Karpas-422 (cell line): ENCODE measurements around the gene CYTL1. TPM values are rescaled to one million over a fixed set of nuclear protein-coding genes. Genes with fewer than 3 reads are reported as not detected.
A peak's percentile ranks its signal among the peaks of the same experiment; 100 is the strongest.
"Not testable (repeated sequence)": the region's sequence is repeated elsewhere in the genome, so short reads cannot be mapped to it uniquely, and the experiment has no call there.

Experiments
- DNase-seq: peaks from one replicate; pipeline ENCODE4 v3.0.0-alpha.2; 2015
- H2AFZ ChIP-seq: fragments of 200-600 bp; sonication (generic); 2 replicates; pipeline ENCODE4 v1.6.1; 2014; ENCODE audit warnings: antibody characterized with exemption, low read length, mixed read lengths
- H3K27ac ChIP-seq: fragments of 200-600 bp; sonication (generic); 2 replicates; pipeline ENCODE4 v1.5.1; 2014; ENCODE audit warnings: mild to moderate bottlenecking, low read length, moderate library complexity
- H3K27me3 ChIP-seq: fragments of 200-600 bp; sonication (generic); 2 replicates; pipeline ENCODE4 v1.6.1; 2014; ENCODE audit warnings: low read length, mixed read lengths
- H3K36me3 ChIP-seq: fragments of 200-600 bp; sonication (generic); 2 replicates; pipeline ENCODE4 v1.6.1; 2014; ENCODE audit warnings: low read length, mixed read lengths; ENCODE audit not compliant: insufficient read depth
- H3K4me1 ChIP-seq: fragments of 200-600 bp; sonication (generic); 2 replicates; pipeline ENCODE4 v1.6.1; 2014; ENCODE audit warnings: mild to moderate bottlenecking, low read length, mixed read lengths
- H3K4me2 ChIP-seq: fragments of 200-600 bp; sonication (generic); 2 replicates; pipeline ENCODE4 v1.6.1; 2014; ENCODE audit warnings: low read length, low read depth, mild to moderate bottlenecking; ENCODE audit not compliant: poor library complexity, severe bottlenecking
- H3K4me3 ChIP-seq: fragments of 200-600 bp; sonication (generic); 2 replicates; pipeline ENCODE4 v1.5.1; 2014; ENCODE audit warnings: mild to moderate bottlenecking, antibody characterized with exemption, low read length, mixed read lengths
- H3K79me2 ChIP-seq: fragments of 200-600 bp; sonication (generic); 2 replicates; pipeline ENCODE4 v1.6.1; 2014; ENCODE audit warnings: mild to moderate bottlenecking, low read length, mixed read lengths
- H3K9ac ChIP-seq: fragments of 200-600 bp; sonication (generic); 2 replicates; pipeline ENCODE4 v1.6.0; 2014; ENCODE audit warnings: low read length
- H3K9me2 ChIP-seq: fragments of 200-600 bp; sonication (generic), shearing (Covaris generic); replicated peaks from 2 replicates; pipeline ENCODE4 v1.6.0; 2014; ENCODE audit warnings: mild to moderate bottlenecking, low read length, moderate library complexity; ENCODE audit not compliant: insufficient read depth
- H3K9me3 ChIP-seq: fragments of 300-700, 200-600 bp; sonication (generic); 2 replicates; pipeline ENCODE4 v1.6.1; 2014; ENCODE audit warnings: low read length, mixed read lengths
- H4K20me1 ChIP-seq: fragments of 200-600 bp; sonication (generic); 2 replicates; pipeline ENCODE4 v1.6.1; 2014; ENCODE audit warnings: mild to moderate bottlenecking, antibody characterized with exemption, low read length, low read depth; ENCODE audit not compliant: insufficient read depth
- total RNA-seq: library from RNA; depleted of rRNA; stranded (reverse); fragments of >200 nt; shearing (Covaris generic); gene quantifications from 2 replicates; pipeline ENCODE4 v1.2.3, GENCODE V29; 2014; ENCODE audit warnings: low replicate concordance

CYTL1 gene
- total RNA-seq, 1 experiment from 2014 or later, result not detected

DNA sequence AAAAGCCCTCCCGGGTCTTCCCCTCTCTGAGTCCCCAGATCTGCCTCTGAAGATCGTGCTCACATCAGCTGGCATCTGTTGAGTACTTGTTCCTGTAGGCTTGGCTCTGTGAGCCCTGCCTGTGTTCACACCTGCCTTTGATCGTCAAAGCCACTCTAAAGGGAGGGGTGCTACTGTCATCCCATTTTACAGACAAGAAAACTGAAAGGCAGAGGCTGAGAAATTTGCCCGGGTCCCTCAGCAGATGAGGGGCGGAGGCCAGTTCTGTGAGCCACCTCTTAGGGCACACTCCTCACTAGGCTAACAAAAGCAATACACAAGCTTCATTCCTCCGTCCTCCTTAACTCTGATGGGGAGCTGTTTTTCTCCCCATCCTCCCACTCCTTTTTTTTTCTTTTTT lies 655 bp downstream of the CYTL1 start:
- Histone ChIP-seq H3K36me3 (no peaks in the 10 kb centered on the region), H3K9ac (no peak overlapping the region), H3K4me1 (no peaks in the 10 kb centered on the region), H4K20me1 (no peaks in the 10 kb centered on the region), H3K27ac (no peak overlapping the region), H3K9me2 (no peaks in the 10 kb centered on the region), H3K79me2 (no peaks in the 10 kb centered on the region), H3K4me2 (no peak overlapping the region), H3K27me3 (no peaks in the 10 kb centered on the region), H3K4me3 (no peak overlapping the region), H3K9me3 (no peaks in the 10 kb centered on the region), H2AFZ (no peak overlapping the region)
- peak; percentile 34 for DNase-seq

DNA sequence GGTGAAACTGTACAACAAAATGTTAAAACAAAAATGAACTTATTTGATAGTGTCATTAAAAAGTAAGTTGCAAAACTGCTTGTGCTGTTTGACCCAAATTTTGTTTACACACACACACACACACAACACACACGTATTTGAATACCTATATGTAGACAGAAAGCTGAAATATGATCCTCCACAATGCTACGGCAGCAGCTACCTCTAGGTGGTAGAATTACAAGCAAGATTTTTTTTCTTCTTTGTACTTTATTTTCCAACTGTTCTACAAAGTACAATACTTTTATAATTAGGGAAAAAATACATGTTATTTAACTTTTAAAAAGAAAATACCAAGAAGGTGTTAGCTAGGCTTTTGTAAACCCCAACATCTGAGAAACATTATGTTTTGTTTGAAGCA lies 1.2 kb downstream of the CYTL1 start:
- H3K9me2 ChIP-seq, result no peaks in the 10 kb centered on the region
- H3K4me3 ChIP-seq, result no peak overlapping the region
- H3K36me3 ChIP-seq, result no peaks in the 10 kb centered on the region
- H4K20me1 ChIP-seq, result no peaks in the 10 kb centered on the region
- no peak overlapping the region for H3K27ac ChIP-seq
- no peak overlapping the region for H3K9ac ChIP-seq
- no peak overlapping the region for H3K4me2 ChIP-seq
- H3K9me3 ChIP-seq, result no peaks in the 10 kb centered on the region
- H2AFZ ChIP-seq, result no peak overlapping the region
- DNase-seq, result peak; percentile 31
- H3K79me2 ChIP-seq, result no peaks in the 10 kb centered on the region
- no peaks in the 10 kb centered on the region for H3K4me1 ChIP-seq
- H3K27me3 ChIP-seq, result no peaks in the 10 kb centered on the region

DNA sequence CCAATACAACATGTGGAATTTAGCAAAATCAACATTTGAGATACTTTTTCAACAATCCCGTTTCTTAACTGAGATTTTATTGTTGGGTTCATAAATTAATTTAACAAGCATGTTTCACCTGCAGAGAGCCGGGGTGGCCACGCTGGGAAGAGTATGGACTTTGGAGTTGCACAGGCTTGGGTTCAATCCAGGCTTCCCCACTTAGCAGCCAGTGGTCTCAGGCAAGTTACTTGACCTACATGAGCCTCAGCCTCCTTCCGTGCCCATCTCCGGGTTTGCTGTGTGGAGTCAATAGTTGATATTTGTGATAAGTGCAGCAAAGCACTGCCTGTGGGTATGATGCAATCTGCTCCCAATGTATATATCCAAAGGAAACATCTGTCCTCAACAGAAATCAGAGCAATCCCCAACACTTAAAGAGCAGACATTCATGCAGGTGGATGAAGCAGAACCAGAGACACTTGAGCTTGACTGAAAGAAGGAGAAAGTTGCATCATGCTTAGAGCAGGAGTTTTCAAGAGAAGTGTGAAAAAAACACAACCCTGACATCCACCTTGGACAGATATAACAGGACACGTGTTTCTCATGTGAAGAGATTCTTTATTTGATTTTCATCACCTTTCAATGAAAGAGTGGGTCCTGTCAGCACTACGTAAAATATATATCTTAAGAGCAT lies 5.1 kb downstream of the CYTL1 start:
- no peaks in the 10 kb centered on the region for H3K9me3 ChIP-seq
- H3K9me2 ChIP-seq, result no peaks in the 10 kb centered on the region
- H3K27me3 ChIP-seq, result no peaks in the 10 kb centered on the region
- H3K4me1 ChIP-seq, result peaks cover 6% of the 10 kb centered on the region
- H3K27ac ChIP-seq, result no peak overlapping the region
- no peaks in the 10 kb centered on the region for H4K20me1 ChIP-seq
- H3K4me2 ChIP-seq, result no peak overlapping the region
- no peaks in the 10 kb centered on the region for H3K36me3 ChIP-seq
- no peak overlapping the region for H2AFZ ChIP-seq
- no peak overlapping the region for H3K9ac ChIP-seq
- peak; percentile 32 for DNase-seq
- no peak overlapping the region for H3K4me3 ChIP-seq
- no peaks in the 10 kb centered on the region for H3K79me2 ChIP-seq

DNA sequence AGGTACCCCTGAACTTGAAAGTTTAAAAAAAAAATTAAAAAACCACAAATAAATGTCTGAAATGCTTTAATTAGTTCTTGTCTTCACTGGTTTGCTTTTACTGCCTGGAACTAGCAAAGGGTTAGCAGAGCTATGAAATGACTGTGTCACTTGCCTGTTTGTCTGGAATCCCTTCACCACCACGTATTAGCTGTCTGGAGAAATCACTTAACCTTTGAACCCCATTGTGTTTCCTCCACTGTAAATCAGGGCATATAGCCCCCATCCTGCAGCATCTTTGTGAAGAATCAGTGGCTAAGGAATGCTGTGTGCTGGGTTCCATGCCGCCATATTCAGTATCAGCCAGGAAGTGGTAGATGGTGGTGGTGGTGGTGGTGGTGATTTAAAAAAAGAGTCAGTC lies 6.3 kb downstream of the CYTL1 start:
- Histone ChIP-seq H3K79me2 (no peaks in the 10 kb centered on the region), H3K4me2 (no peak overlapping the region), H3K4me3 (no peak overlapping the region), H3K27ac (no peak overlapping the region), H3K9me3 (no peaks in the 10 kb centered on the region), H3K4me1 (peaks cover 6% of the 10 kb centered on the region), H3K9ac (no peak overlapping the region), H4K20me1 (no peaks in the 10 kb centered on the region), H3K36me3 (no peaks in the 10 kb centered on the region), H3K27me3 (no peaks in the 10 kb centered on the region; the same call in 1 of the 2 replicates), H3K9me2 (no peaks in the 10 kb centered on the region), H2AFZ (no peak overlapping the region)
- DNase-seq, result no peak

DNA sequence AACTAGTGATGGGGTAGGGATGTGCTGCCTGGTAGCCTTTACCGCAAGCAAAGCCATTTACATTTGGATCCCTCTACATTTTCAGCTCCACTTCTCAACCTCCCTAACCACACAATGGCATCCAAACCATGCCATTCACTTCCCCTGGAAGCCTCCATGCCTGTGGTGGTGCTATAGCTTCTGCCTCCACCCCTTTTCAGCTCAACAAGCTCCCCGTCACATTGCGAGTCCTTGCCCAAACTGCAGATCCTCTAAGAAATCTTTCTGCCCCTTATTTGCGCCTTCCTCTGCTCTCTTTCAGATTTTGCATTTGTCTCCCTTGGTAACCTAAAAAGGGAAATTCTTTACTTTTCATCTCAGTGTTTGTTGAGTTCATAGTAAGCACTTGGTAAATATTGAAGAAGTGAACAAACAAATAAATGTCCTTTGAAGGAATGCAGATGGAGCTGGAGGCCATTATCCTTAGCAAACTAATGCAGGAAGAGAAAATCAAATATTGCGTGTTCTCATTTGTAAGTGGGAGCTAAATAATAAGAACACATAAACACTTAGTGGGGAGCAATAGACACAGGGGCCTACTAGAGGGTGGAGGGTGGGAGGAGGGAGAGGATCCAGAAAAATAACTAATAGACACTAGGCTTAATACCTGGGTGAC lies 6.9 kb downstream of the CYTL1 start:
- H4K20me1 ChIP-seq, result no peaks in the 10 kb centered on the region
- no peak for DNase-seq
- H3K27me3 ChIP-seq, result no peaks in the 10 kb centered on the region; the same call in 1 of the 2 replicates
- no peak overlapping the region for H3K4me2 ChIP-seq
- H3K9ac ChIP-seq, result no peak overlapping the region
- H2AFZ ChIP-seq, result no peak overlapping the region
- H3K9me3 ChIP-seq, result no peaks in the 10 kb centered on the region
- H3K4me1 ChIP-seq, result peaks cover 6% of the 10 kb centered on the region
- H3K27ac ChIP-seq, result no peak overlapping the region
- H3K36me3 ChIP-seq, result no peaks in the 10 kb centered on the region
- no peaks in the 10 kb centered on the region for H3K9me2 ChIP-seq
- no peaks in the 10 kb centered on the region for H3K79me2 ChIP-seq
- H3K4me3 ChIP-seq, result no peak overlapping the region

DNA sequence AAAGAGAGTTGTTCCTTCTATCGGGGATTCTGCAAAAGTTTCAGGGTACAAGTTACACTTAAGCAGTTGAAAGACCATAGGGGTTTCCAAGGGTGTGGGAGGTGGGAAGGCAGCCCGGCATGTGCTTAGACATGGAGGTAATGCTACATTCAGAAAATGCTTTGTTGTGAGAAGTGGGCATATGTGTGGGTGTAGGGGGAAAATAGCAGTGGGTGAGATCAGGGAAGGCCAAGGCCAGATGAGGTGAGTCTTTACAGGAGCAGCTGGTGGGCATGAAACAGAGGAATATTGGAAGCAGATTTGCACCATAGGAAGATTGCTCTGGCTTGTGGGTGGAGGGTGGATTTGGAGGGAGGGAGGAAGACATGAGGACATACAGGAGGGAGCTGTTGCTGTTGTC lies 8.3 kb downstream of the CYTL1 start:
- no peak overlapping the region for H3K4me2 ChIP-seq
- H2AFZ ChIP-seq, result no peak overlapping the region
- no peak overlapping the region for H3K4me3 ChIP-seq
- H3K9ac ChIP-seq, result no peak overlapping the region
- H3K4me1 ChIP-seq, result peaks cover 6% of the 10 kb centered on the region
- no peak overlapping the region for H3K27ac ChIP-seq
- H4K20me1 ChIP-seq, result no peaks in the 10 kb centered on the region
- no peaks in the 10 kb centered on the region for H3K36me3 ChIP-seq
- no peaks in the 10 kb centered on the region for H3K9me3 ChIP-seq
- H3K9me2 ChIP-seq, result no peaks in the 10 kb centered on the region
- no peak for DNase-seq
- H3K27me3 ChIP-seq, result no peaks in the 10 kb centered on the region; the same call in 1 of the 2 replicates
- no peaks in the 10 kb centered on the region for H3K79me2 ChIP-seq

DNA sequence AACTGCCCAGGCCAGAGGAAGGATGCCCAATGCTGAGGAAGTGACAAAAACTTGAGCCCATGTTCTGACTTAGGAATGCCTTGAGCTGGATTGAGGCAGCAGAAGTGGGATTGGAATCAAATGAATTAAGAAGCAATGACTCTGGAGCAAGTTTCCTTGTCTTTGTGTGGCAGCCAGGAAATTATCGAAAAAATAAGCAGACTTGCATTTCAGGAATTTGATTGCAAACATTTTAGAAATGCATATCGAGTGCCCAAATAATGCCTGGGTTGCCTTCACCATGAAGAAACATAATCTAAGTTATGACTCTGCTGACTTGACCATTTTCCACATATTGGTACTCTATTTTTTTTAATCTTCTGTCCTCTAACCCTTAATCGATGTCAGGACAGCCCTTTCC lies 9.5 kb downstream of the CYTL1 start:
- H3K27me3 ChIP-seq, result no peaks in the 10 kb centered on the region; the same call in 1 of the 2 replicates
- H3K4me1 ChIP-seq, result peaks cover 6% of the 10 kb centered on the region
- no peak overlapping the region for H3K27ac ChIP-seq
- no peaks in the 10 kb centered on the region for H3K9me3 ChIP-seq
- H3K4me2 ChIP-seq, result no peak overlapping the region
- no peaks in the 10 kb centered on the region for H4K20me1 ChIP-seq
- no peaks in the 10 kb centered on the region for H3K79me2 ChIP-seq
- no peaks in the 10 kb centered on the region for H3K9me2 ChIP-seq
- no peak for DNase-seq
- no peak overlapping the region for H2AFZ ChIP-seq
- no peak overlapping the region for H3K4me3 ChIP-seq
- H3K36me3 ChIP-seq, result no peaks in the 10 kb centered on the region
- H3K9ac ChIP-seq, result no peak overlapping the region

DNA sequence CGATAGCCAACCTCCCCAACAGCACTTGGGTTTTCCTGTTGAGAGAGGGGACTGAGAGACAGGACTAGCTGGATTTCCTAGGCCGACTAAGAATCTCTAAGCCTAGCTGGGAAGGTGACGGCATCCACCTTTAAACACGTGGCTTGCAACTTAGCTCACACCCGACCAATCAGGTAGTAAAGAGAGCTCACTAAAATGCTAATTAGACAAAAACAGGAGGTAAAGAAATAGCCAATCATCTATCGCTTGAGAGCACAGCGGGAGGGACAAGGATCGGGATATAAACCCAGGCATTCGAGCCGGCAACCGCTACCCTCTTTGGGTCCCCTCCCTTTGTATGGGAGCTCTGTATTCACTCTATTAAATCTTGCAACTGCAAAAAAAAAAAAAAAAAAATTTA lies 12.3 kb downstream of the CYTL1 start:
- not testable (repeated sequence) for H3K9me2 ChIP-seq, H3K9ac ChIP-seq, H2AFZ ChIP-seq, DNase-seq, H3K4me1 ChIP-seq, H3K4me3 ChIP-seq, H3K27ac ChIP-seq, H3K27me3 ChIP-seq, H4K20me1 ChIP-seq, H3K9me3 ChIP-seq, H3K36me3 ChIP-seq, H3K4me2 ChIP-seq, H3K79me2 ChIP-seq
